Trophoblast cell (in vitro differentiated cells and primary cell): ENCODE measurements around the gene VCAN.

Experiments used
- DNase-seq, 2 donors: peaks; one replicate each; pipeline ENCODE4 v3.0.0-alpha.2; 2016
- H2AFZ ChIP-seq: 2 replicates; pipeline ENCODE4 v1.6.1; 2013; ENCODE audit warnings: low read length, moderate library complexity, mild to moderate bottlenecking; ENCODE audit not compliant: insufficient read depth, poor library complexity
- H2AK5ac ChIP-seq: 2 replicates; pipeline ENCODE4 v1.6.1; 2013; ENCODE audit warnings: mild to moderate bottlenecking, low read length
- H2BK120ac ChIP-seq: 2 replicates; pipeline ENCODE4 v1.6.1; 2013; ENCODE audit warnings: low read length, mild to moderate bottlenecking, moderate library complexity; ENCODE audit not compliant: insufficient read depth, poor library complexity
- H2BK12ac ChIP-seq: 2 replicates; pipeline ENCODE4 v1.6.1; 2013; ENCODE audit warnings: mild to moderate bottlenecking, low read length, moderate library complexity
- H2BK5ac ChIP-seq: 2 replicates; pipeline ENCODE4 v1.6.1; 2013; ENCODE audit warnings: low read length, low read depth, moderate library complexity, mild to moderate bottlenecking; ENCODE audit not compliant: poor library complexity
- H3K14ac ChIP-seq: 2 replicates; pipeline ENCODE4 v1.6.1; 2013; ENCODE audit warnings: mild to moderate bottlenecking, low read length
- H3K18ac ChIP-seq: 2 replicates; pipeline ENCODE4 v1.6.1; 2013; ENCODE audit warnings: mild to moderate bottlenecking, low read length
- H3K23ac ChIP-seq: 2 replicates; pipeline ENCODE4 v1.6.1; 2013; ENCODE audit warnings: low read length
- H3K27ac ChIP-seq: 2 replicates; pipeline ENCODE4 v1.5.1; 2013; ENCODE audit warnings: low read depth, mild to moderate bottlenecking, inconsistent platforms, low read length, moderate library complexity
- H3K27me3 ChIP-seq: 2 replicates; pipeline ENCODE4 v1.6.1; 2013; ENCODE audit warnings: inconsistent platforms, mild to moderate bottlenecking, low read length, moderate library complexity; ENCODE audit not compliant: insufficient read depth
- H3K36me3 ChIP-seq, 2 experiments: 1 replicate in 1 of 2; 2 replicates in 1 of 2; pipeline ENCODE4 v1.6.1; 2013; ENCODE audit warnings: low read length in 2 of 2, mild to moderate bottlenecking in 2 of 2, moderate library complexity in 1 of 2; ENCODE audit not compliant: insufficient read depth in 2 of 2, control insufficient read depth in 1 of 2
- H3K4ac ChIP-seq: 2 replicates; pipeline ENCODE4 v1.6.1; 2013; ENCODE audit warnings: low read depth, mild to moderate bottlenecking, low read length, moderate library complexity
- H3K4me1 ChIP-seq, 2 experiments: 1 replicate in 1 of 2; 2 replicates in 1 of 2; pipeline ENCODE4 v1.6.1; 2013; ENCODE audit warnings: low read length in 2 of 2, mild to moderate bottlenecking in 2 of 2, moderate library complexity in 1 of 2; ENCODE audit not compliant: insufficient read depth in 2 of 2, control insufficient read depth in 1 of 2
- H3K4me2 ChIP-seq: 2 replicates; pipeline ENCODE4 v1.6.1; 2013; ENCODE audit warnings: inconsistent platforms, mild to moderate bottlenecking, low read length, moderate library complexity
- H3K4me3 ChIP-seq: 2 replicates; pipeline ENCODE4 v1.5.1; 2013; ENCODE audit warnings: mild to moderate bottlenecking, low read depth, low read length, inconsistent platforms
- H3K79me1 ChIP-seq: one replicate; pipeline ENCODE4 v1.6.1; 2013; ENCODE audit warnings: low read length
- H3K79me2 ChIP-seq: 2 replicates; pipeline ENCODE4 v1.6.1; 2013; ENCODE audit warnings: low read length, mild to moderate bottlenecking; ENCODE audit not compliant: control insufficient read depth, insufficient read depth, poor library complexity
- H3K9ac ChIP-seq: 2 replicates; pipeline ENCODE4 v1.6.1; 2013; ENCODE audit warnings: mild to moderate bottlenecking, low read length
- H3K9me3 ChIP-seq: 2 replicates; pipeline ENCODE4 v1.6.1; 2013; ENCODE audit warnings: low read depth, mild to moderate bottlenecking, control low read depth, inconsistent platforms, low read length; ENCODE audit not compliant: insufficient read depth
- H4K12ac ChIP-seq: 2 replicates; pipeline ENCODE4 v1.6.1; 2013; ENCODE audit warnings: low read depth, mild to moderate bottlenecking, low read length, moderate library complexity
- H4K8ac ChIP-seq: 2 replicates; pipeline ENCODE4 v1.6.1; 2013; ENCODE audit warnings: low read depth, mild to moderate bottlenecking, low read length, moderate library complexity
- H4K91ac ChIP-seq: one replicate; pipeline ENCODE4 v1.6.1; 2013; ENCODE audit warnings: low read depth, mild to moderate bottlenecking, low read length, moderate library complexity
- WGBS: extraction: QIAGEN DNeasy Blood & Tissue Kit; methylation state at CpG from one replicate; pipeline ENCODE4 v1.1.7; 2013; ENCODE audit warnings: missing lambda C conversion rate; ENCODE audit not compliant: insufficient read length, insufficient coverage; ENCODE audit errors: extremely low coverage; 5-methylcytosine and 5-hydroxymethylcytosine counted together

VCAN gene

DNA sequence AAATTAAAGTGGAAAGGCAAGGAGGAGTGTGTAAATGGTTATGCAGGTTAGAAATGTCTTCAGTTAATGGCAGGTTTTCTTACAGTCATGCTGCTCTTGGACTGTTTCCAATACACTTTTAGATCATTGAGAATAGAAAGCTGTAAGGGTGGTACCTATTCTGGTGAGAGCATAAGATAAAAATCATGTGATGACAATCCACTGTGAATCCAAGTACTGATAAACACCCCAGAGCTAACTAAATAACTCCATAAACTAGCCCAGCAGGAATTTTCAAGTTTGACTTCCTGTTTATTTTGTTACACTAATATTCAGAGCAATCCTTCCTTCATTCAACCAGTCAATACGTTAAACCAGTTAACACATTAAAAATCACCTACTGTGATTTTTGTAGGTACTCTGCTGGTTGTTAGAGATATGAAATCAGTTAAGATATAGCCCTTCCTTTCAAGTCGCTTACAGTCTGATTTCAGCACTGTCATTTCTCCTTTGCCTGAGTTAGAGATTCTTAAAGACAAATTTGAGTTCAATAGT lies 22.6 kb downstream of the VCAN start:
- no peak overlapping the region for H3K27ac ChIP-seq
- H2BK5ac ChIP-seq, result no peak overlapping the region
- H3K4ac ChIP-seq, result no peak overlapping the region
- H4K8ac ChIP-seq, result no peak overlapping the region
- H3K14ac ChIP-seq, result no peak overlapping the region
- H3K9ac ChIP-seq, result no peak overlapping the region
- no peaks in the 10 kb centered on the region for H3K4me1 ChIP-seq
- H2AFZ ChIP-seq, result no peak overlapping the region
- no peaks in the 10 kb centered on the region for H3K79me2 ChIP-seq
- H3K4me2 ChIP-seq, result no peak overlapping the region
- peaks cover 2% of the 10 kb centered on the region in 2 experiments for H3K36me3 ChIP-seq
- no peak overlapping the region for H3K4me3 ChIP-seq
- H2BK120ac ChIP-seq, result no peak overlapping the region
- no peak overlapping the region for H4K91ac ChIP-seq
- no peak overlapping the region for H3K18ac ChIP-seq
- H3K9me3 ChIP-seq, result no peaks in the 10 kb centered on the region
- H2BK12ac ChIP-seq, result no peak overlapping the region
- DNase-seq, result no peak
- no CpG with 5 or more reads among the region's 2 CpGs for WGBS
- no peak overlapping the region for H4K12ac ChIP-seq
- H3K23ac ChIP-seq, result no peak overlapping the region
- no peaks in the 10 kb centered on the region for H3K27me3 ChIP-seq
- no peak overlapping the region for H2AK5ac ChIP-seq
- H3K79me1 ChIP-seq, result no peaks in the 10 kb centered on the region

GRCh38 chr5:83494666-83495065 lies 23.1 kb downstream of the VCAN start:
- H4K8ac ChIP-seq, result no peak overlapping the region
- no peaks in the 10 kb centered on the region for H3K4me1 ChIP-seq
- DNase-seq, result no peak
- H3K14ac ChIP-seq, result no peak overlapping the region
- no peaks in the 10 kb centered on the region for H3K9me3 ChIP-seq
- H4K12ac ChIP-seq, result no peak overlapping the region
- H2BK5ac ChIP-seq, result no peak overlapping the region
- H3K27ac ChIP-seq, result no peak overlapping the region
- no peak overlapping the region for H3K9ac ChIP-seq
- no peak overlapping the region for H4K91ac ChIP-seq
- WGBS, result no CpG with 5 or more reads among the region's 4 CpGs
- H3K36me3 ChIP-seq, result peaks cover 2% of the 10 kb centered on the region in 2 experiments
- no peak overlapping the region for H3K4ac ChIP-seq
- no peak overlapping the region for H3K18ac ChIP-seq
- H3K4me3 ChIP-seq, result no peak overlapping the region
- H3K27me3 ChIP-seq, result no peaks in the 10 kb centered on the region
- no peak overlapping the region for H3K23ac ChIP-seq
- no peaks in the 10 kb centered on the region for H3K79me2 ChIP-seq
- H3K79me1 ChIP-seq, result no peaks in the 10 kb centered on the region
- H2BK12ac ChIP-seq, result no peak overlapping the region
- H2AK5ac ChIP-seq, result no peak overlapping the region
- H2AFZ ChIP-seq, result no peak overlapping the region
- H3K4me2 ChIP-seq, result no peak overlapping the region
- H2BK120ac ChIP-seq, result no peak overlapping the region

- Histone ChIP-seq H3K9ac (no peak overlapping the region), H4K12ac (no peak overlapping the region), H2BK120ac (no peak overlapping the region), H2AFZ (no peak overlapping the region), H3K9me3 (no peaks in the 10 kb centered on the region), H4K8ac (no peak overlapping the region), H3K4me1 (no peaks in the 10 kb centered on the region), H3K27me3 (no peaks in the 10 kb centered on the region), H3K79me1 (no peaks in the 10 kb centered on the region), H3K4me3 (no peak overlapping the region), H3K4me2 (no peak overlapping the region), H3K79me2 (no peaks in the 10 kb centered on the region), H3K18ac (no peak overlapping the region), H2BK5ac (no peak overlapping the region), H2AK5ac (no peak overlapping the region), H3K4ac (no peak overlapping the region), H2BK12ac (no peak overlapping the region), H3K27ac (no peak overlapping the region), H3K36me3 (no peaks in the 10 kb centered on the region), H3K14ac (no peak overlapping the region), H4K91ac (no peak overlapping the region), H3K23ac (no peak overlapping the region)
- no peak for DNase-seq
- WGBS, result no CpG with 5 or more reads among the region's 2 CpGs
Observed at GRCh38 chr5:83496626-83497025, 25.1 kb downstream of the VCAN start.

DNA sequence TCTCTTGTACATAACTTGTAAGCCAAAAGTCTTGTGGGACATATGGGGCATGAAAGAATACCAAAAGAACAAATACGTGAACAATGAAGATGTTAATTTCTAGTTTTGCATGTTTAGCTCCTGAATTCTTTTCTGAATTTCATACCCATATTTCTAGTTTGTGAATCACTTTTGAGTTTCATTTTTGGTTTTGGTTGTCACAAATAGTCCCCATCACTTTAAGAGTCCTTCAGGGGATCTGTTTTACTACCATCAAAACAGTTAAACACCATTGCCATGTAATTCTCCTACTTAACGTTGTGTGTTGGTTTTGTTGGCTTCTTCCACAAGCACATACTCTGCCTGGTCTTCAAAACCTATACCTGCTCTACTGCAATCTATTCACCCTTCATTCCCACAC lies 27.0 kb downstream of the VCAN start:
- Histone ChIP-seq H3K23ac (no peak overlapping the region), H2BK5ac (no peak overlapping the region), H3K4ac (no peak overlapping the region), H2BK120ac (no peak overlapping the region), H2AFZ (no peak overlapping the region), H3K27ac (no peak overlapping the region), H3K27me3 (no peaks in the 10 kb centered on the region), H3K4me1 (no peaks in the 10 kb centered on the region), H4K91ac (no peak overlapping the region), H3K4me2 (no peak overlapping the region), H3K36me3 (no peaks in the 10 kb centered on the region), H3K9ac (no peak overlapping the region), H3K14ac (no peak overlapping the region), H2BK12ac (no peak overlapping the region), H4K8ac (no peak overlapping the region), H2AK5ac (no peak overlapping the region), H3K9me3 (no peaks in the 10 kb centered on the region), H3K79me2 (no peaks in the 10 kb centered on the region), H3K18ac (no peak overlapping the region), H4K12ac (no peak overlapping the region), H3K79me1 (no peaks in the 10 kb centered on the region), H3K4me3 (no peak overlapping the region)
- no CpG with 5 or more reads among the region's 2 CpGs for WGBS
- no peak for DNase-seq
